Measurements from ENCODE around the gene SLC9A1.

- TF ChIP-seq CTCF (IDR thresholded peaks at IDR 0.05) (no peak), POLR2AphosphoS5 (IDR thresholded peaks at IDR 0.05) (no peak), POLR2A (IDR thresholded peaks at IDR 0.05) (no peak), EP300 (IDR thresholded peaks at IDR 0.05) (no peak)
These were observed 22.0 kb upstream of the SLC9A1 start for GRCh38 chr1:27176954-27177353.

All from upper lobe of left lung (tissue), 4 donors.